Naive thymus-derived CD4-positive, alpha-beta T cell (primary cell): ENCODE results near the gene ATG16L2. TPM values are rescaled to one million over a fixed set of nuclear protein-coding genes. Genes with fewer than 3 reads are reported as not detected.

Experiments used
- ATAC-seq: fragments of 150-1000 bp; cut with Tn5 transposase; 2 replicates; pipeline ENCODE4 v1.10.0; 2021; ENCODE audit warnings: mild to moderate bottlenecking, moderate library complexity
- CTCF ChIA-PET: fragments of 350-600 bp; sonication (Branson Sonifier 250); formaldehyde crosslinking; loops from one replicate; lab custom pipeline; 2021; ENCODE audit warnings: antibody characterized with exemption; lab: Charles Lee
- POLR2A ChIA-PET: fragments of 350-600 bp; sonication (Branson Sonifier 250); formaldehyde crosslinking; loops from one replicate; lab custom pipeline; 2021; ENCODE audit warnings: antibody characterized with exemption, inconsistent platforms; lab: Charles Lee
- DNase-seq, 9 donors: peaks; one replicate each; pipeline versions ENCODE4 v3.0.0 to v3.0.0-alpha.2; 2020 to 2022; ENCODE audit warnings: mixed read lengths in 1 of 9
- H3K27ac ChIP-seq: one replicate; pipeline ENCODE4 v1.7.0; 2013; ENCODE audit warnings: mild to moderate bottlenecking, low read depth, low read length, moderate library complexity
- H3K27me3 ChIP-seq, 2 donors: one replicate each; pipeline ENCODE4 v1.7.0; 2013; ENCODE audit warnings: low read length in 2 of 2, mild to moderate bottlenecking in 2 of 2, moderate library complexity in 2 of 2; ENCODE audit not compliant: control insufficient read depth in 2 of 2, insufficient read depth in 2 of 2
- H3K36me3 ChIP-seq, 3 experiments: 1 replicate in 2 of 3; 2 replicates in 1 of 3; pipeline ENCODE4 v1.7.0; 2013; ENCODE audit warnings: low read length in 3 of 3, mild to moderate bottlenecking in 3 of 3, moderate library complexity in 1 of 3; ENCODE audit not compliant: insufficient read depth in 3 of 3, control insufficient read depth in 2 of 3
- H3K4me1 ChIP-seq, 2 donors: one replicate each; pipeline ENCODE4 v1.7.0; 2013; ENCODE audit warnings: low read length in 2 of 2, mild to moderate bottlenecking in 2 of 2, moderate library complexity in 1 of 2; ENCODE audit not compliant: control insufficient read depth in 2 of 2, insufficient read depth in 2 of 2
- H3K4me3 ChIP-seq: 2 replicates; pipeline ENCODE4 v1.7.0; 2013; ENCODE audit warnings: mild to moderate bottlenecking, low read length
- H3K9me3 ChIP-seq, 3 experiments: 1 replicate in 2 of 3; 2 replicates in 1 of 3; pipeline ENCODE4 v1.7.0; 2013; ENCODE audit warnings: low read length in 3 of 3; ENCODE audit not compliant: control insufficient read depth in 2 of 3
- H3K27ac Mint-ChIP-seq, 9 donors: one replicate each; pipeline ENCODE4 v1.8.0; 2020 to 2022; ENCODE audit warnings: mixed read lengths in 9 of 9, mild to moderate bottlenecking in 8 of 9, moderate library complexity in 5 of 9, inconsistent platforms in 2 of 9
- H3K27me3 Mint-ChIP-seq, 5 donors: one replicate each; pipeline ENCODE4 v1.8.0; 2021 to 2022; ENCODE audit warnings: mixed read lengths in 5 of 5, mild to moderate bottlenecking in 1 of 5
- H3K36me3 Mint-ChIP-seq, 5 donors: one replicate each; pipeline ENCODE4 v1.8.0; 2020 to 2022; ENCODE audit warnings: mixed read lengths in 5 of 5, mild to moderate bottlenecking in 3 of 5, inconsistent platforms in 1 of 5
- H3K4me1 Mint-ChIP-seq, 7 donors: one replicate each; pipeline ENCODE4 v1.8.0; 2020 to 2022; ENCODE audit warnings: mixed read lengths in 7 of 7, mild to moderate bottlenecking in 3 of 7, inconsistent platforms in 1 of 7
- H3K4me3 Mint-ChIP-seq, 10 donors: one replicate each; pipeline ENCODE4 v1.8.0; 2020 to 2022; ENCODE audit warnings: mild to moderate bottlenecking in 10 of 10, mixed read lengths in 10 of 10, moderate library complexity in 6 of 10, inconsistent platforms in 2 of 10
- H3K9me3 Mint-ChIP-seq, 11 donors: one replicate each; pipeline ENCODE4 v1.8.0; 2020 to 2022; ENCODE audit warnings: mixed read lengths in 11 of 11, mild to moderate bottlenecking in 4 of 11, inconsistent platforms in 1 of 11, moderate library complexity in 1 of 11
- intact Hi-C, 2 donors: fragments of 100-400 bp; cut with micrococcal nuclease; formaldehyde crosslinking; loops; one replicate each; pipeline ENCODE4 v1.15.1; 2023
- polyA plus RNA-seq, 2 donors: library from polyadenylated mRNA; unstranded; fragments of 300-500 nt; fragmentation: Illumina TruSeq; gene quantifications; one replicate each; pipeline ENCODE4 v1.2.3, GENCODE V29; 2021
- total RNA-seq, 6 experiments: library from RNA in 5 of 6; stranded (reverse) in 5 of 6; gene quantifications; 1 replicate in 5 of 6; 2 replicates in 1 of 6; pipeline ENCODE4 v1.2.3 and lab custom pipeline; 2021 to 2026

ATG16L2 gene
- total and polyA plus RNA-seq, 7 experiments from 2014 or later: 12.8 to 199 (median 134) TPM

DNA sequence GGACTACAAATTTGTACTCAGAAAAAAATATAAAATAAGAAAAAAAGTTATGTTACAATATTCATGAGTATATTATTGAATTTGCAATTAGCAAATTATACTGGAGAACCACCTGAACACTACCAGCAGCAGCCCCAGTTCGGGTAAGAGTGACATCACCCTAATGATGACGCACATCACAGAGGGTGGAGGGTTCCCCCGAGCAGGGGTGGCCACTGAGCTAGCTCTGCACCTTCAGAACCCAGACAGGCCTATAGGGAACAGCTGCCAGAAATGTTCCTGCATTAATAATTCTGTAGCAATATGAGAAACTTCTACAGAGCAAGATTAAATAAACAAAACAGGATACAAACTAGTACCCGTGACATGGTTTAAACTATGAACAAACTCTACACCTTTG, 44.5 kb upstream of the ATG16L2 start:
- ChIA-PET POLR2A (no interaction called here), CTCF (no interaction called here)
- Mint-ChIP-seq H3K9me3 (no peaks in the 10 kb centered on the region), H3K4me1 (peaks cover 0 to 18% (median 0%) of the 10 kb centered on the region in 7 donors), H3K4me3 (no peak overlapping the region), H3K27ac (no peak overlapping the region), H3K27me3 (peaks cover 0 to 2% (median 0%) of the 10 kb centered on the region in 5 donors), H3K36me3 (peaks cover 0 to 8% (median 0%) of the 10 kb centered on the region in 5 donors)
- Histone ChIP-seq H3K4me3 (no peak overlapping the region), H3K27me3 (no peaks in the 10 kb centered on the region), H3K36me3 (no peaks in the 10 kb centered on the region), H3K27ac (no peak overlapping the region), H3K4me1 (no peaks in the 10 kb centered on the region), H3K9me3 (no peaks in the 10 kb centered on the region)
- intact Hi-C loops: no loop called here
- no peak for DNase-seq
- no peak for ATAC-seq

DNA sequence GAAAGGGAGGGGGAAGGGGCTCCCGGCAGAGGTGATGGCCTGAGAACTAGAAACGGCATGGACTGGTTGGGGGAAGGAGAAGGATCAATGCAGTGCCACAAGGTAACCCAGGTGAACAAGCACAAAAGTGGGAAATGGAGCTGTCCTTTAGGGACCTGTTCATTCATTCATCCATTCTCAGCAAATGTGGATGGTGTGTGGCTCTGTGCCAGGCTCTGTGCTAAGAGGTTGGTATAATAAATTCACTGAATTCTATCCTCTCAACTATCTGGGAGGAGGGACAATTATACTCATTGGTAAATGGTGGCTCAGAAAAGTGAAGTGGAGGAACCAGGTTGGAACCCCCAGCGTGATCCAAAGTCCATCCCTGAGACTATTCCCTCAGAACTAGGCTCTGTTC, 43.4 kb upstream of the ATG16L2 start:
- H3K4me1 ChIP-seq: no peaks in the 10 kb centered on the region
- CTCF ChIA-PET: no interaction called here
- ATAC-seq (no peak), DNase-seq (no peak)
- Mint-ChIP-seq H3K36me3 (peaks cover 0 to 8% (median 0%) of the 10 kb centered on the region in 5 donors), H3K4me1 (peaks cover 0 to 18% (median 2%) of the 10 kb centered on the region in 7 donors), H3K27ac (no peak overlapping the region), H3K9me3 (no peaks in the 10 kb centered on the region), H3K4me3 (no peak overlapping the region), H3K27me3 (peaks cover 0 to 2% (median 0%) of the 10 kb centered on the region in 5 donors)
- intact Hi-C loops: no loop called here
- H3K27ac ChIP-seq: no peak overlapping the region
- H3K36me3 ChIP-seq: no peaks in the 10 kb centered on the region
- H3K9me3 ChIP-seq: no peaks in the 10 kb centered on the region
- POLR2A ChIA-PET: no interaction called here
- no peak overlapping the region for H3K4me3 ChIP-seq
- no peaks in the 10 kb centered on the region for H3K27me3 ChIP-seq

DNA sequence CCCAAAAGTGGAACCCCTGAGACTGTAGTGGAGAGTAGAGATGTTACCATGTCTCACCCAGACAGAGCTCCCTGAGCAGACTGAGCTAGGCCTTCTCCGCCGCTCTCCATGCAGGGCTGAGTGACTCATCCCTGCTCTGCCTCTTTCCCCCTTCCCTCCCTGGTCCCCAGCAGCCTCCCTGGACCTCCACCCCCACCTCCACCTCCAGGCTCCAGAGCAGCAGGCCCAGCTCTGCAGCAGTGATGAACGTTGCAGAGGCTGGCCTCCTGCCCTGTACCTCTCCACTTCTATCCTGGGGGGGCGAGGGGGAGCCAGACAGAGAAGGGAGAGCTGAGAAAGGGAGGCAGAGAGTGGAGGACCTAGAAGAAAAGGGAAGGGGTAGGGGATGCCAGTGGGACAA, 42.7 kb upstream of the ATG16L2 start:
- ChIA-PET CTCF (no interaction called here), POLR2A (no interaction called here)
- Mint-ChIP-seq H3K27ac (no peak overlapping the region), H3K9me3 (no peaks in the 10 kb centered on the region), H3K27me3 (peaks cover 0 to 2% (median 0%) of the 10 kb centered on the region in 5 donors), H3K4me1 (peaks cover under 1 to 20% (median 8%) of the 10 kb centered on the region in 7 donors), H3K4me3 (no peak overlapping the region), H3K36me3 (peaks cover 0 to 8% (median 0%) of the 10 kb centered on the region in 5 donors)
- Histone ChIP-seq H3K36me3 (no peaks in the 10 kb centered on the region), H3K4me3 (no peak overlapping the region), H3K9me3 (no peaks in the 10 kb centered on the region), H3K4me1 (no peaks in the 10 kb centered on the region), H3K27ac (no peak overlapping the region), H3K27me3 (no peaks in the 10 kb centered on the region)
- DNase-seq (no peak), ATAC-seq (no peak)
- intact Hi-C loops: no loop called here

DNA sequence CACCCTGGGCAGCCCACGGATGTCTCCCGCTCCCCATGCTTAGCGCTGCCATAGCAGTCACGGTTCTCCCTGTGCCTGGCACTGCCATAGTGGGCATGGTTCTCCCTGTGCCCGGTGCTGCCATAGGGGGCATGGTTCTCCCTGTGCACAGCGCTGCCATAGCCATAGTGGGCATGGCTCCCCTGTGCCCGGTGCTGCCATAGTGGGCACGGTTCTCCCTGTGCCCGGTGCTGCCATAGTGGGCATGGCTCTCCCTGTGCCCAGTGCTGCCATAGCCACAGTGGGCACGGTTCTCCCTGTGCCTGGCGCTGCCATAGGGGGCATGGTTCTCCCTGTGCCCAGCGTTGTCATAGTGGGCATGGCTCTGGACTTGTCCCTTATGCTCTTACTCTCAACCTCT, 42.2 kb upstream of the ATG16L2 start:
- ATAC-seq (no peak), DNase-seq (no peak)
- H3K36me3 ChIP-seq: no peaks in the 10 kb centered on the region
- H3K9me3 ChIP-seq: no peaks in the 10 kb centered on the region
- CTCF ChIA-PET: interaction anchor here (0.6 kb wide), 1 partner anchor 15 kb away, joined by 3 read pairs; no protein-coding TSS in a partner anchor
- no peaks in the 10 kb centered on the region for H3K27me3 ChIP-seq
- no peak overlapping the region for H3K27ac ChIP-seq
- intact Hi-C loops: no loop called here
- peaks cover 6 to 20% (median 11%) of the 10 kb centered on the region in 7 donors for H3K4me1 Mint-ChIP-seq
- peaks cover 0 to 2% (median 0%) of the 10 kb centered on the region in 5 donors for H3K27me3 Mint-ChIP-seq
- H3K4me3 Mint-ChIP-seq: no peak overlapping the region
- POLR2A ChIA-PET: no interaction called here
- no peak overlapping the region for H3K27ac Mint-ChIP-seq
- H3K36me3 Mint-ChIP-seq: peaks cover 0 to 8% (median 0%) of the 10 kb centered on the region in 5 donors
- no peaks in the 10 kb centered on the region for H3K4me1 ChIP-seq
- no peaks in the 10 kb centered on the region for H3K9me3 Mint-ChIP-seq
- H3K4me3 ChIP-seq: no peak overlapping the region

DNA sequence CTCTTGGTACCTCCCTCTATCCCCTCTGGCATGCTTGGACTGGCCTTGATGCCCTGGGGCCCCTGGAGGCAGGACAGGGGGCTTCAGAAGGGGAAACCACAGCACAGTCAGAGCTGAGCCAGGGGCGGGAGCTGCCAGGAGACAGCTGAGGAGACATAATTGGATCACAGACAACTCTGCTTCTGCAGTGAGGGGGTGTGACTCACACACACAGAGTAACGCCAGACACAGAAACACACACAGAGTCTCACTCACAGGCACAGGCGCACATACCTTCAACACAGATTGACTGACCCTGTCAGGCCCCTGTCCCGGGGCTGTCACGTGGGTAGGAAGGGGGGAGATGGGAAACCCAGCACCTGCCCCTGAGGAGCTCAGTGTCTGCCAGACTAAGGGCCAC, 40.9 kb upstream of the ATG16L2 start:
- no peaks in the 10 kb centered on the region for H3K9me3 ChIP-seq
- Mint-ChIP-seq H3K27ac (no peak overlapping the region), H3K9me3 (no peaks in the 10 kb centered on the region), H3K4me3 (no peak overlapping the region), H3K4me1 (peaks cover 6 to 20% (median 11%) of the 10 kb centered on the region in 7 donors), H3K36me3 (peaks cover 0 to 8% (median 0%) of the 10 kb centered on the region in 5 donors), H3K27me3 (peaks cover 0 to 2% (median 0%) of the 10 kb centered on the region in 5 donors)
- intact Hi-C loops: no loop called here
- no peaks in the 10 kb centered on the region for H3K27me3 ChIP-seq
- CTCF ChIA-PET: interaction anchor here (0.6 kb wide), 1 partner anchor 22 kb away, joined by 3 read pairs; no protein-coding TSS in a partner anchor
- DNase-seq: no peak
- no peaks in the 10 kb centered on the region for H3K36me3 ChIP-seq
- no peaks in the 10 kb centered on the region for H3K4me1 ChIP-seq
- ATAC-seq: no peak
- no peak overlapping the region for H3K27ac ChIP-seq
- H3K4me3 ChIP-seq: no peak overlapping the region
- POLR2A ChIA-PET: no interaction called here

DNA sequence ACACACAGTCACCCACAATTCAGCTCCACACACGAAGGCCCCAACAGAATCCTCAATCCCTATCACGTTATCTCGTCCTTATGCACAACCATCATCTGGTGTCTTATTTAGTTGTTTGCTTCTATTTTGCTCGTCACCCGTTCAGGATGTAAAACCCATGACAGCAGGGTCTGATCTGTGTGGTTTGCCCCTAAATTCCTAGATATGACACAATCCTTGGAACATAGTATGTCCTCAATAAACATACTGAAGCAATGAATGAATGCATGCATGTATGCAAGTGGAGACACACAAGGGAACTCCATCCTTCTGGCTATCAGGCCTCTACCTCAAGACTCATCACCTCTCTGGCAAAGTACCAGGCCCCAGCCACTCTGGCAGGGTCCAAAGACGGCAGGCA, 40.5 kb upstream of the ATG16L2 start:
- no peak for DNase-seq
- POLR2A ChIA-PET: no interaction called here

DNA sequence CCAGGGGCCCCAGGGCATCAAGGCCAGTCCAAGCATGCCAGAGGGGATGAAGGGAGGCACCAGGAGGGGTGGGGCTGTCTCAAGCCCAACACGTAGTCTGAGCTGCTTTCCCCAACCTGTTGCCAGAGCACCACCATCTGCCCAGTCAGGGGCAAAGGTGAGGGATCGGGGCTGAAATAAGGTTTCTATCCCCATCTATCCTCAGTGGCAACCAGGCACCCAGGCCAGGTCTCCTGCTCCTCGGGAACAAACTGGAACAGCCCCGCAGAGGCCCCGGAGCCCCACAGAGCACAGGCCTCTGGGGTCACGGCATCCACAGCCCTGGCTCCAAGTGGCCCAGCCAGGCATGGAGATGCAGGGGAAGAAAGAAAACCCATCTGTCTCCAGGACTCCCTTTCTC, 39.7 kb upstream of the ATG16L2 start:
- no peak for ATAC-seq
- H3K36me3 Mint-ChIP-seq: peaks cover 0 to 8% (median under 1%) of the 10 kb centered on the region in 5 donors
- Histone ChIP-seq H3K27ac (no peak overlapping the region), H3K27me3 (no peaks in the 10 kb centered on the region), H3K4me3 (no peak overlapping the region), H3K9me3 (no peaks in the 10 kb centered on the region), H3K4me1 (no peaks in the 10 kb centered on the region), H3K36me3 (no peaks in the 10 kb centered on the region)
- H3K4me1 Mint-ChIP-seq: peaks cover 9 to 26% (median 16%) of the 10 kb centered on the region in 7 donors
- DNase-seq: no peak
- H3K4me3 Mint-ChIP-seq: no peak overlapping the region
- no peak overlapping the region for H3K27ac Mint-ChIP-seq
- peaks cover 0 to 2% (median 0%) of the 10 kb centered on the region in 5 donors for H3K27me3 Mint-ChIP-seq
- ChIA-PET CTCF (no interaction called here), POLR2A (interaction anchor here (1.9 kb wide), 1 partner anchor 40 kb away, joined by 4 read pairs; no protein-coding TSS in a partner anchor)
- no peaks in the 10 kb centered on the region for H3K9me3 Mint-ChIP-seq
- intact Hi-C loops: no loop called here

More for the DNA sequence above, 40.5 kb upstream of the ATG16L2 start:
- H3K27ac Mint-ChIP-seq: peak overlapping the region in 1 of 9 donors; percentile 18
- Histone ChIP-seq H3K4me3 (no peak overlapping the region), H3K36me3 (no peaks in the 10 kb centered on the region), H3K9me3 (no peaks in the 10 kb centered on the region), H3K27ac (no peak overlapping the region), H3K27me3 (no peaks in the 10 kb centered on the region), H3K4me1 (no peaks in the 10 kb centered on the region)
- CTCF ChIA-PET: no interaction called here
- H3K9me3 Mint-ChIP-seq: no peaks in the 10 kb centered on the region
- no peaks in the 10 kb centered on the region for H3K27me3 Mint-ChIP-seq
- H3K4me1 Mint-ChIP-seq: peaks cover 6 to 20% (median 11%) of the 10 kb centered on the region in 7 donors
- no peak overlapping the region for H3K4me3 Mint-ChIP-seq
- no peak for ATAC-seq
- peaks cover 0 to 8% (median 0%) of the 10 kb centered on the region in 5 donors for H3K36me3 Mint-ChIP-seq
- intact Hi-C loops: no loop called here
